ENCODE results near the gene MSRB2.
"Not testable (repeated sequence)": the region's sequence is repeated elsewhere in the genome, so short reads cannot be mapped to it uniquely, and the experiment has no call there.

The MSRB2 gene

DNA sequence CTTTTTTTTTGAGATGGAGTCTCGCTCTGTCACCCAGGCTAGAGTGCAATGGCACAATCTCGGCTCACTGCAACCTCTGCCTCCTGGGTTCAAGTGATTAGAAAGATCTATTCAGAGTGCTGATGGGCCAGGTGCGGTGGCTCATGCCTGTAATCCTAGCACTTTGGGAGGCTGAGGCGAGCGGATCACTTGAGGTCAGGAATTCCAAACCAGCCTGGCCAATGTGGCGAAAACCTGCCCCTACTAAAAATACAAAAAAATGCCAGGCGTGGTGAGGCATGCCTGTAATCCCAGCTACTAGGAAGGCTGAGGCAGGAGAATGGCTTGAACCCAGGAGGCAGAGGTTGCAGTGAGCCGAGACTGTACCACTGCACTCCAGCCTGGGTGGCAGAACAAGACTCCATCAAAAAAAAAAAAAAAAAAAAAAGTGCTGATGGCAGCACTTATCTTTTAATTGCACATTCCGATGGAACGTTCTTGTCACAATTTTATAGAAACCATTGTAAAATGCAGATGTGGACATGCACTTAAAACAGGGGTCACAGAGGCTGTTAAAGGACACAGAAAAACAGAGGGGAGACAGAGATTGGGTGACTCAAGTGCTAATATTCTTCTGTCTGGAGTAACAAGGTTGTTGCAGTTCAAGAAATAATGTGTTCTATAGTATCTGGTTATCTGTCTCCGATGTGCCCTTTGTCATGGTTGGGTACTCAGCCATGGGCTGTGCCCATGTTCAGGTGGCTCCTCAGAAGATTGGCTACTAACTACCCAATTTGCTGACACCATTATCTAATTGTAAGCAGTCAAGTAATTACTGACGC is 25.1 kb upstream of the MSRB2 start:
- DNase-seq, result not testable (repeated sequence)

DNA sequence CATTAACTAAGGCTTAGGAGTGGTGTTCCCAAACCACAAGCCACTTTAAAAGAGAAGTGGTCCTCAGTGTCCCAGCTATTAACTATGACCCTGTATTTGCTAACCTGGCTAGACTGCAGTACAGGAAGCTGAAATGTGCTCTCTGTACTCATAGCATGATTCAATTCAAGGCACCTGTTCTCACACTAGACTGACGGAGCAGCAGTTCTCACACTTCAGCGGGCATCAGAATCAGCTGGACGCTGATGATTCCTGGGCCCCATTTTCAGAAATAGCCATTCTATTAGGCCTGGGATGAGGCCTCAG is 24.5 kb upstream of the MSRB2 start:
- DNase-seq, result no peak

DNA sequence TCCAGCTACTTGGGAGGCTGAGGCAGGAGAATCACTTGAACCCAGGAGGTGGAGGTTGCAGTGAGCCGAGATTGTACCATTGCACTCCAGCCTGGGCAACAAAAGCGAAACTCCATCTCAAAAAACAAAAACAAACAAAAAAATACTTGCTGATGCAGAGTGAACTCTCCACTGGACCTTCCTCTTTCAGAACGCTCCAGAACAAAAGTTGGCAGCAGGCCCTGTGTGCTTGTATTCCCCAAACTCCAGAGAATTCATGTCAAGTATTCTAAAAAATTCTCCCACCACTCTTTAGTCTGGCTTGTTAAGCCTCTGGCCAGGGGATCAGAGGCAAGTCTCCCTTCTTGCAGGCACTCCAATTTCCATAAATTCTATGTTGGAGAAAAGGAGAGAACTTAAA is 22.8 kb upstream of the MSRB2 start:
- DNase-seq, result not testable (repeated sequence)

DNA sequence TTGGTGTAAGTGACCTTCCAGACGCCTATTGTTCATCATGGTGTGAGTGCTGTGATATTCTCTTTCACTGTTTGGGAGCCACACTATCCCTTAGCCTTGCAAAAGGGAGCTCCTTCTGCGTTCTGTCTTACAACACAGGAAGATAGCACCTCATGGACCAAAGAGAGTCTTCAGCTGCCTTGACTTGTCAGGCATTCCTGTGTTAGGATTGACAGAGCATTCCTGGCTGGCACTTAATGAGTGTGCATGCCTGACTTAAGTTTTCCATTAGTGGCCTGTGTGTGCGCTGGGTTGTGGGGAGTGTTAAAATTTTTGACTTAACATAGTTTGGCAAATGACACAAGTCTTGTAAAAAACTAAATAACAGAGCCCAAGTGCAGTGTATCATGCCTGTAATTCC is 21.9 kb upstream of the MSRB2 start:
- no peak for DNase-seq

DNA sequence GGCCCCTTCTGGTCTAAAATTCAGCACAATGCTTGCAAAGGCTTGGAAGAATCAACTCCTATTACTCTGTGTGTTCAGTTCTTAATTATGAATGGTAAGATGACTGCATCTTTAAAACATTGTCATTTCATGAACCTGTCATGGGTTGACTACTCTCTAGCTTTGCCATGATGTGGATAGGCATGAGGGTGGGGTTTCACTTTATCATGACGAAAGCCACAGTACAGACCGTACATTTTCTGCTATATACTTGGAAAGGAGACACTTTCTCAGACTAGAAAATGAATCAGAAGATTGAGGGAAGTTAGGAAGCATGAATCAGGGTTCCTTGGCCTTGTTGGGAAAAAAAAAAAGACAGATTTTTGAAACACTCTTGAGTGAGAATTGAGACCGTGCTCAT is 19.7 kb upstream of the MSRB2 start:
- DNase-seq, result no peak

DNA sequence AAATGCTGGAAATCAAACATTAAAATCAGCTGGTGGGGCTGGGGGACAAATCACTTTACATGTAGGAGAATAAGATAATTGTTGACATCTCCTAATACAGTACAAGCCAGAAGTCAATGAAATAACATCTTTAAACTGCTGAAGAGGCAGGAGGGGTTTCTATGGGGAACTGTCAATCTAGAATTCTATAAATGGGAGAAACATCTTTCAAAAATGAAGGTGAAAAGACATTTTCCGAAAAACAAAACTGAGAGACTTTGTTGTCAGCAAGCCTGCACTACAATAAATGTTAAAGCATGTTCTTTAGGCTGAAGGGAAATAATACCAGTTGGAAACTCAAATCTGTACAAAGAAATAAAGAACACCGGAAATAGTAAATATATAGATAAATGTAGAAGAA is 17.3 kb upstream of the MSRB2 start:
- DNase-seq, result no peak

DNA sequence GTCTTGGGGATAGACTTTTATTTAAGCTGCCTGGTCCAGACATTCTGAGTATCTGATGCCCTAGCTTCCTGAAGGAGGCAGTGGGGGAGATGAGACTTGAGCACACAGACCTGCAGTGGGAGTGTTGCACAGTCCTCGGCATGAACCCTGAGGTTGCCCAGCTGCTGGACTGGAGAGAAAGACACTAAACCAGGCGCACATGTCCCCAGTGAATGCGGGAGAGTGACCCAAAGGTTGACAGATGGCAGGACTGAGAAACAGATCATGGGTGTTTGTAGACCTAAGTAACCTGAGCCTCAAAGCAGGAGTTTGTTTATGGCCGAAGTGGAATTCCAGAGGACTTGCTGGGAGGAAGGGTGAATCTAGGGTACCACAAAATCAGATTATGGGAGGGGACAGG is 15.7 kb upstream of the MSRB2 start:
- DNase-seq, result no peak

DNA sequence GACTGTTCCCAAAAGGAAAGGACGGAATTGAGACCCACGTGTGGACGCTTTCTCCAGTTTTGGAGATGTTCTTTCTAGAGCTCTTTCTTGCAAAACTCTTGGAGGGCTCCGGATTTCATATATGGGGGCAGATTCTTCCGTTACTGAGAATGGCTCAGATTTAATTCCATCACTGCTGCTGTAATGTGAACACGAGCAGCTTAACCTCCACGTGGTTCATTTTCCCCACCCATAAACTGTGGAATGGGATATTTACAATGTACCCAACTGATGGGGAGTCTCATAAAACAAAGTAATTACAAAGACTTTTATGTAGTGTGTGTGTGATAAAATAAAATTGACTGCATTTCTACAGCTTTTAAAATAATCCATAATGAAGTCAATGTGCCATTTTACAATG is 15.1 kb upstream of the MSRB2 start:
- no peak for DNase-seq

DNA sequence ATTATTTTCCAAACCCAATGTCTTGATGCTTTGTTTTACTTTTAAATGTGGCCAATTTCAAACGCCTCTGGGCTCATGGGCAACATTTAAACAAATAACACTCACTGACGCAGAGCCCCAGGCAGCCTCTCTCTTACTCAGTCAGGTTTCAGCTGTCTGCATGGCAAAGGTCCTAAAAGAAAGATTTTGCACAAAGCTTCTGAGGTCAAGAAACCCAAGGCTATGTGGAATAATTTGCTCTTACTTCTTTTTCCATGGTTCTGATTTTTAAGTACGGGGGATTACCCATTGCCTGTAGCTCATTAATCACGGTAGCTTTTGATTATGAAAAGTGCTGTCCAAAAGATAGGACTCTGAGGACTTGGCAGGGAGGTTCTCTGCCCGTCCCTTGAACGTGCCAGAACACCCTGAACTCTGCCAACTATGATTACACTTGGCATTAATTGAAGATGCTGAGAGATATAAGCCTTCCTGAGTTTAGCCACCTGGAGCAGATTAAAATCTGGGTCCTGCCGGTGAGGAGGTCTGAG is 14.1 kb upstream of the MSRB2 start:
- DNase-seq, result no peak

DNA sequence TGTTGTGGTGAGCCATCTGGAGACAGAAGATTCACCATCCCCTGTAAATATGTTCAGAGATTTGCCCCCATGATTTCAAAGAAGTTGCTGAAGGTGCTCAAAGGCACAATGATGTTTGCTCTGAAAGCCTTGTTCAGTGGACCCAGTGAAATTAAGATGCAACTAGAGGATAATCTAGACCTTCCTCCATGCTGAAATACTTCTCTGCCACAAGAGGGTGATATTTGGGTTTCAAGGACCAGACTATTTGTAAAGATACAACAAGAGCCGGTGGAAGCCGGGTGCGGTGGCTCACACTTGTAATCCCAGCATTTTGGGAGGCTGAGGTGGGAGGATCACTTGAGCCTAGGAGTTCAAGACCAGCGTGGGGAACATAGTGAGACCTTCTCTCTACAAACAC is 13.5 kb upstream of the MSRB2 start:
- DNase-seq, result no peak

DNA sequence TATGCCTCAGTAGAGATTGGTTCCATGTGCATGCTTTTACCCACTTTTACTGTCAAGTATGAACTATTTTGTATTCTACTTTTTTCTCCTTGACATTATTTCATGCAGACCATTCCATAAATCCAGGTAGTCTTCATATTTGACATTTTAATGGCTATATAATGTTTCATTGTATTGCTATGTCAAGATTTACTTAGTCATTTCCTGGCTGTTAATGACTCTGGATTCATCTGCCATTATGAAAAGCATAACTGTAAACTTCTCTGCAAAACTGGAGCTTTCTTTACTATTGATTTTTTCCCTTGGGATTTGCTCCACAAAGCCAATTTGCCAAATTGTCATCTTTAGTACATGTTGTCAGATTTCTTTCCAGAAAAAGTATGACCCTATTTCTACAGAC is 6.8 kb upstream of the MSRB2 start:
- DNase-seq, result no peak

DNA sequence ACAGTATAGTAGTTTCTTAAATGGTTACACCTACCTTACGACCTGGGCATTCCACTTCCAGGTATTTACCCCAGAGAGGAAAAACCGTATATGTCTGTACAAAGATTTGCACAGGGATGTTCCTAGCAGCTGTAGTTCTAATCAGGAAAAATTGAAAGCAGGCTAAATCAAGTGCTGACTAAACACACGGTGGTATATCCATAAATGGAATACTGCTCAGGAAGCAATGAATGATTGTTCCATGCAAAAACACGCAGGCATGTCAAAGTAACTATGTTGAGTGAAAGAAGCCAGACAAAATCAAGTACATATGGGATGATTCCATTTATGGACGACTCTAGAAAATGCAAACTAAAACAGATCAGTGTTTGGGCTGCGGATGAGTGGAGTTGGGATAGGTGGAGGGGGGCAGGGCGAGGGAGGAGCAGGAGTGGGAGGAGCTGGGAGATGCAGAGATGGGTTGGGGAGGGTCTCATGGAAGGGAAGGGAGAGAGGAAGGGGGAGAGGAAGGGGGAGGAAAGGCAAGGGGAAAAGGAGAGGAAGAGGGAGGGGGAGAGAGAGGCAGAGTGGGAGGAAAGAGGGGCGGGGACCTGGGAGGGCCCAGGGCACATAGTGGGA is 484 bp upstream of the MSRB2 start:
- DNase-seq, result no peak

DNA sequence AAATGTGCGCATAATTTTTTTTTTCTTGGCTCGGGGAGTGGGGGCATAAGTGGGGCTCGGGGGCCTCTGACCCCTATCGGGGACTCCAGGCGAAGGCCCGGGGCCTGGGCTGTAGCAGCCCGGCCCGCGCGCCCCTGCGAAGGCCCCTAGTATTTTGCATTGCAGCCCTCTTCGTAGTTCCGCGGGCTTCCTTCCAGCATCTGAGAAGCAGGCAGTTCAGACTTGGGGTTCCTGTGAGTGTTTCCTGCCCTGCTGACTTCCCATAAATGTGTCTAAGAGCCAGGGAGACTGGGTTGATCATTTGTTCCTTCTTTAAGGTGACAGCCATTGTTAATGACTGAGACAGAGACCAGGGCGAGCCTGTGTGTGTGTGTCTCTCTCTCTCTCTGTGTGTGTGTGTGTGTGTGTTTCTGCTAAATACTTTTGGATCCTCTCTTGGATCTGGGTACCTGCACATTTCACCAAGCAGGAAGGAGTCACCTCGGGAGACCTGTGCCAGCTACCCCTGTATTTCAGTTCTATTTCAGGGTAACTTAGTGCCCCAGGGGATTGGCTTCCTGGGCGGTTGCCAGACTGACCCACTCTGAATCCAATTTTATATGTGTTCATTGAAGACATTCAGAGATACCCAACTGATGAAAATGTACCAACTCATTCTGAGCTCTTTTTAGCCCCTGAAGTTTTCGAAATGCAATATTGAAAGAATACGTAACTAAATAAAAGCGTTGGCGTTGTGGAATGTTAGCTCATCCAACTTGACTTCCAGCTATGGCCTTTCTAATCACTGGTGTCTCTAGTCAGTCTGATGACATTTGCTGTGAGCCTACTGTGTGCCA is 805 bp downstream of the MSRB2 start:
- peak in 1 of 4 experiments; percentile 23 for DNase-seq

DNA sequence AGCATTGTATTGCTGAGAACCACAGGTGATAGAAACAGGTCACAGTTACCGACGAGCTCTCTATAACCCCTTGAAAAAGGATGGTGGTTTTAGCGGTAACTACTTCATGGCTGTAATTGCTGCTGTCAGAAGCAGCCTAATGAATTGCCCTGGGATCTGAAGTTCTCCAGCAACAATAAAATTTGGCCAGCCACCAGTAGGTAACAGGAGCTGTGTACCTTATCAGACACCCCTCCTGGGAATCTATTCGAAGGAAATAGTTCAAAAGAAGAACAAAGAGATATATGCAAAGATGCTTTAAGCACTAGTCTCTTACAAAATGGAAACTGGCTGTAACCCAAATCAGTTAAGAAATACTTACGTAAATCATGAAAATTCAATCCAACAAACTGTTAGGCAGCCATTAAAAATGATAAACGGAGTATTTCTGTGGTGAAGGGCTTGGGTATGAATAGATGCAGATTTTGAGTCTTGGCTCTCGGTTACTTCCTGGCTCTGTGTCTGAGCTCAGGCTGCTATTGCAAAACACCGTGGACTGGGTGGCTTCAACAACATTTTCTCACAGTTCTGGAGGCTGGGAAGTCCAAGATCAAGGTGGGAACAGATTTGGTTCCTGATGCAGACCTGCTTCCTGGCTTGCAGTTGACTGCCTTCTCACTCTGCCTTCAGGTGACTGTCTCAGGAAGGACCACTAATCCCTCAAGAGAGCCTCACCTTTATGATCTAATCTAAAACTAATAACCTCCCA is 1.6 kb downstream of the MSRB2 start:
- DNase-seq, result no peak

DNA sequence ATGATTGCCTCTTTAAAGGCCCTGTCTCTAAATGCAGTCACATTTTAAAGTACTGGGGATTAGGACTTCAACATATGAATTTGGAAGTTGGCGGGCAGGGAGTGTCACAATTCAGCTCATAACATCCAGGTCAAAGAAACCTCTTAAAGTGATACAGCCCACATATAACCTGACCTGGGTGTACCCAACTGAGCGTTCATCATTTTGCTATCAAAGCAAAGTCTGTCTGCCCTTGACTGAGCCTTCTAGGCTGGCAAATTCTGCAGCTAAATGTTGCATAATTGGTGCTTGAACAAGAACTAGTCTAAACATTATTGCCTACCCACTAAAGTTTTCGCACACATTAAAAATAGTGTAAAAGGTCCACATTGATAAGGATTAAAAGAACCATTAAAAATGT is 3.7 kb downstream of the MSRB2 start:
- DNase-seq, result no peak

DNA sequence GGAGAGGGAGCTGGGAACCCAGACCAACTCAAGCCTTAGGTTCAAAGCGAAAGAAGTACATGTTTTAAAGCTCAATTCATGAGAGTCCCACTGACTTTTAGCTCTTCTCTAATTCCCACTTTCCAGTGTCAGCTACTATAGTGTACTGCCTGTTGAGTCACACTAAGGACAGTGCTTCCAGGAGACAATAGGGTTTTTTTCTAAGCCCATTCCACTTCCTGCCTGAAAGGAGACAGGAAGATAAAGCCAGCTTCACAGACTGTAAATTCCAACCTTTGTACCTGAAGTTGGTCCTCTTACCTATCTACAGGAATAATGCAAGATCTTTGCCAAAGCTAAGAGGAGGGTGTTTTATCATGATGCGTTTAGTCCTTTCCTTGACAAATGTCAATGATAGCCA is 4.4 kb downstream of the MSRB2 start:
- DNase-seq, result no peak

DNA sequence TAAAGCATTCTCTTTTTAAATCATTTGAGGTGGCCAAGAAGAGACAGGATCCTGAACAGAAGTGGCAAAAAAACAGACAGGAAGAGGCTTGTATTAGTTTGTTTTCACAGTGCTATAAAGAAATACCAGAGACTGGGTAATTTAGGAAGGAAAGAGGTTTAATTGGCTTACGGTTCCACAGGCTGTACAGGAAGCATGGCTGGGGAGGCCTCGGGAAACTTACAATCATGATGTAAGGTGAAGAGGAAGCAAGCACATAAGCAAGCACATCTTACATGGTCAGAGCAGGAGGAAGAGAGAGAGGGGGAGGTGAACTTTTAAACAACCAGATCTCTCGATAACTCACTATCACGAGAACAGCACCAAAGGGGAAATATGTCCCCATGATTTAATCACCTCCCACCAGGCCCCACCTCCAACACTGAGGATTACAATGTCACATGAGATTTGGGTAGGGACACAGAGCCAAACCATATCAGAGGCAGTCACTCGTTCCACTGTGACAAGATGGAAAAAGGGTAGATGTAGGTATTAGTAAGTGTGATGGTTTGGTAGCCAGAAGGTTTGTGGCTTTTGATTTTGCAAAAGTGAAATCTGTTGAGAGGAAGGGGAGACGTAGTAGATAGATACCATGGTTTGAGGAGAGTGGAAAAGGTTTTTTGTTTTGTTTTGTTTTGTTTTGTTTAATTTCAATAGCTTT is 5.1 kb downstream of the MSRB2 start:
- DNase-seq, result no peak

DNA sequence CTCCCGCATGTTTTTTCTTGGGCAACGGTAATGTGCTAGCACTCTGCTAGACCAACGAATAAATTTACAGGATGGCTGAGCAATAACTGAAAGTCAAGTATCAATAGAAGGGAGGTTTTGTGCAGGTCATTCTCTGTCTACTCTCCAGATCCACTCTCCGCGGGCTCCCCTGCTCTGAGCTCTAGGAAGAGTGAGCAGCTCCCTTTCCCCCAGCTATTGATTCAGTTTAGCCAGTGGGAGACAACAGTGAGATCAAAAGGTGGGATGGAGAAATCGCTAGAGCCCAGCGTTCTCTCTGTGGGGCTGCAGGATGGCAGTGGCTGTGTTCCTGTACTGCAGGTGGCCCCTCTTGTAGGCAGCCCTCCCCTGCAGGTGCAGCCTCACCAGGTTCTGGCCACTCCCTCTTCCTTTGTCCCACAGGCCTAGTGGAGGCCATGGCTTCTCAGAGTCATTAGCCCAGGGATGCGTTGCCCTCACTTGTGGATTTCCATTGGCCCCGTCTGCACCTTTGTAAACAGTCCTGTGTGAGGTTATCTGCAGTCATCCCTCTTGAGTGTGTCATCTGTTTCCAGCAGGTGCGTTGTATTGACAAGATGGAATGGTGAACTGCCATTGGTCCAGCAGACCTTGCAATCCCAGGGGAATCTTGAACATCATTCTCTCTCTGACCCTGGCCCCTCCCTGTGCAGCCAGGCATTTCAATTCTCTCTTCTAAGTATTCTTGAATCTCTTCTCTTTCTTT is 11.1 kb downstream of the MSRB2 start:
- no peak for DNase-seq

DNA sequence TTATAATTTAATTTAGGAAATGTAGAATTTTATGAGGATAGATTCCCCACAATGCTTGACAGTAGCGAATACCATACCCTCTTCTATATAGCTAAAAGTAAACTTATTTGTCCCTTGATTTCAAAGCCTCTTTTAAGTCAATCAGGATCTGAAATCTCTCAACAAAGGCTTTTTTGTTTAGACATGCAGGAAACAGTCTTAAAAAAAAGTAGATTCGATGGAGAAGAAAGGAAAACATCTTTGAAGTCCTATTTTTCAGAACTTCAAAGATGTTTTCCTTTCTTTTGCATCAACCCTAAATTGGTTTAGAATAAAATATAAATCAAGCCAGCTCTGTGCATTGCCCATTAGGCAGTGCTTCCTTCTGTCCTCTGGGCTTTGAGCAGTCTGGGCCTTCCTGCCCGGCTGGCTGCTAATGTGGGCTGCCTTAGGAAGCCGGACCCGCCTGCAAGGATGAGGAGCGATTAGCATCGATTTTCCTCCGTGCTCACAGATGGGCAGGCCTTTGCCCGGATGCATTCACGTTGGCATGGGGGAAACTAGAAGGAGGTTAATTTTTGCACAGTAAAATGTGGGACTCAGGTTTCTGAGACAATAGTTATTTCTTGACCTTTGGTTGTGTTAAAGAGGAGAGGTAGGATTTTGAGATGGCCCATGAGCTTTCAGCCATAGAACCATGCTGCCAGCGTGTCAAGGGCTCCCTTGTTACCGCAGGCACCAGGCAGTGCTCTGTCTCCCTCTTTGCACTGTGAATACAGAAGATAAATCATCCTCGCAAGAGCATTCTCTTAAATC is 15.5 kb downstream of the MSRB2 start:
- no peak for DNase-seq

DNA sequence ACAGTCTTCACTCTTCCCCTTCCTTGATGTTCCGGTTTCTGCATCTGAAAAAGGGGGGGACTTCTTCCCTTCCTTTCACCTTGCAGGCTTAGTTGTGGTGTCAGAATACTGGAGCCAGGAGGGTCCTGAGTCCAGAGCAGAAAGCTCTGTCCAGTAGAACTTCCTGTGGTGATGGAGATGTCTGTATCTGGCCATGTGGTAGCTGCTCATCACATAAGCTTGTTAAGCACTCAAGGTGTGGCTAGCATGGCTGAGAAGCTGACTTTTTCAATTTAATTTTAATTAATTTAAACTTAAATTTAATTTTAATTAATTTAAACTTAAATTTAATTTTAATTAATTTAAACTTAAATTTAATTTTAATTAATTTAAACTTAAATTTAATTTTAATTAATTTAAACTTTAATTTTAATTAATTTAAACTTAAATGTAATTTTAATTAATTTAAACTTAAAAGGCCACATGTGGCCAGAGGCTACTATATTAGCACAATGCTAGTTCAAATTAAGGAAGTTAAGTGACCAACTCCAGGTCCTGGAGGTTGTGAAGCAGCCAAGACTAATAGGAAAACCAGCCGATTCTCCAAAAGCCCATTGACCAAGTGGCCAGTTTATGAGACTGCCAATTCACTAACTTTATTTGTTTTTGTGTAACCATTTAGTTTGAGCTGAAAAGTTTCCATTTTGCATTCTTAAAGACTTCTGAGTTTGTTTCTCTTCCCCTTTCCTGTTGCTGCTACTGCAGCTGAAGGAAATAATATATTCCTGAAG is 16.3 kb downstream of the MSRB2 start:
- DNase-seq, result no peak

Data from activated naive CD4-positive, alpha-beta T cell (primary cell).